ENCODE results near the gene TMEM114. TPM values are rescaled to one million over a fixed set of nuclear protein-coding genes. Genes with fewer than 3 reads are reported as not detected.

Gene TMEM114
- total RNA-seq, 2 experiments from 2014 or later, result not detected

- no peak for DNase-seq
- no peak for ATAC-seq
- ChIA-PET POLR2A (no interaction called here), CTCF (no interaction called here)
- Mint-ChIP-seq H3K27ac (no peak overlapping the region), H3K4me3 (no peak overlapping the region), H3K9me3 (no peaks in the 10 kb centered on the region), H3K4me1 (ENCODE audit: low read depth) (no peaks in the 10 kb centered on the region), H3K27me3 (peaks cover 26% of the 10 kb centered on the region), H3K36me3 (ENCODE audit: low read depth) (no peaks in the 10 kb centered on the region)
- TF ChIP-seq, protein P1, sequence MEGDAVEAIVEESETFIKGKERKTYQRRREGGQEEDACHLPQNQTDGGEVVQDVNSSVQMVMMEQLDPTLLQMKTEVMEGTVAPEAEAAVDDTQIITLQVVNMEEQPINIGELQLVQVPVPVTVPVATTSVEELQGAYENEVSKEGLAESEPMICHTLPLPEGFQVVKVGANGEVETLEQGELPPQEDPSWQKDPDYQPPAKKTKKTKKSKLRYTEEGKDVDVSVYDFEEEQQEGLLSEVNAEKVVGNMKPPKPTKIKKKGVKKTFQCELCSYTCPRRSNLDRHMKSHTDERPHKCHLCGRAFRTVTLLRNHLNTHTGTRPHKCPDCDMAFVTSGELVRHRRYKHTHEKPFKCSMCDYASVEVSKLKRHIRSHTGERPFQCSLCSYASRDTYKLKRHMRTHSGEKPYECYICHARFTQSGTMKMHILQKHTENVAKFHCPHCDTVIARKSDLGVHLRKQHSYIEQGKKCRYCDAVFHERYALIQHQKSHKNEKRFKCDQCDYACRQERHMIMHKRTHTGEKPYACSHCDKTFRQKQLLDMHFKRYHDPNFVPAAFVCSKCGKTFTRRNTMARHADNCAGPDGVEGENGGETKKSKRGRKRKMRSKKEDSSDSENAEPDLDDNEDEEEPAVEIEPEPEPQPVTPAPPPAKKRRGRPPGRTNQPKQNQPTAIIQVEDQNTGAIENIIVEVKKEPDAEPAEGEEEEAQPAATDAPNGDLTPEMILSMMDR (IDR thresholded peaks at IDR 0.05), result no peak
- intact Hi-C loops (cut with micrococcal nuclease), result no loop called here
Observed at GRCh38 chr16:8555400-8555799, 34.9 kb downstream of the TMEM114 start.

GRCh38 chr16:8554881-8555280 lies 35.4 kb downstream of the TMEM114 start:
- Mint-ChIP-seq H3K9me3 (no peaks in the 10 kb centered on the region), H3K4me1 (ENCODE audit: low read depth) (no peaks in the 10 kb centered on the region), H3K4me3 (no peak overlapping the region), H3K27ac (no peak overlapping the region), H3K36me3 (ENCODE audit: low read depth) (no peaks in the 10 kb centered on the region), H3K27me3 (peaks cover 26% of the 10 kb centered on the region)
- ChIA-PET CTCF (no interaction called here), POLR2A (no interaction called here)
- ATAC-seq (no peak), DNase-seq (no peak)
- intact Hi-C loops (cut with micrococcal nuclease), result no loop called here
- TF ChIP-seq, protein P1 (IDR thresholded peaks at IDR 0.05), result no peak

DNA sequence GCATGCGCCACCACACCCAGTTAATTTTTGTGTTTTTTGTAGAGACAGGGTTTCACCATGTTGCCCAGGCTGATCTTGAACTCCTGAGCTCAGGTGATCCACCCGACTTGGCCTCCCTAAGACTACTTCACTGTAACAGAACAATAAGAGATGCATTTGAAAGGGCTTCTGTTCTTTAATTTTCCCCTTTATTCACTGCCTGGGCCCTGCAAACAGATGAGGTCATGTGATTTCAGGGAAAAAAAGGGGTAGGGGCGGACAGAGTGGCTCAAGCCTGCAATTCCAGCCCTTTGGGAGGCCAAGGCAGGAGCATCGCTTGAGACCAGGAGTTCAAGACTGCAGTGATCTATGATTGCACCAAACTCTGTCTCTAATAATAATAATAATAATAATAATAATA lies 36.3 kb downstream of the TMEM114 start:
- DNase-seq (no peak), ATAC-seq (no peak)
- TF ChIP-seq, protein P1 (IDR thresholded peaks at IDR 0.05), result no peak
- H3K27me3 Mint-ChIP-seq, result peaks cover 29% of the 10 kb centered on the region
- H3K36me3 Mint-ChIP-seq (ENCODE audit: low read depth), result no peaks in the 10 kb centered on the region
- intact Hi-C loops (cut with micrococcal nuclease), result no loop called here
- H3K9me3 Mint-ChIP-seq, result no peaks in the 10 kb centered on the region
- CTCF ChIA-PET, result no interaction called here
- no peak overlapping the region for H3K27ac Mint-ChIP-seq
- no peaks in the 10 kb centered on the region for H3K4me1 Mint-ChIP-seq (ENCODE audit: low read depth)
- no peak overlapping the region for H3K4me3 Mint-ChIP-seq
- POLR2A ChIA-PET, result no interaction called here

DNA sequence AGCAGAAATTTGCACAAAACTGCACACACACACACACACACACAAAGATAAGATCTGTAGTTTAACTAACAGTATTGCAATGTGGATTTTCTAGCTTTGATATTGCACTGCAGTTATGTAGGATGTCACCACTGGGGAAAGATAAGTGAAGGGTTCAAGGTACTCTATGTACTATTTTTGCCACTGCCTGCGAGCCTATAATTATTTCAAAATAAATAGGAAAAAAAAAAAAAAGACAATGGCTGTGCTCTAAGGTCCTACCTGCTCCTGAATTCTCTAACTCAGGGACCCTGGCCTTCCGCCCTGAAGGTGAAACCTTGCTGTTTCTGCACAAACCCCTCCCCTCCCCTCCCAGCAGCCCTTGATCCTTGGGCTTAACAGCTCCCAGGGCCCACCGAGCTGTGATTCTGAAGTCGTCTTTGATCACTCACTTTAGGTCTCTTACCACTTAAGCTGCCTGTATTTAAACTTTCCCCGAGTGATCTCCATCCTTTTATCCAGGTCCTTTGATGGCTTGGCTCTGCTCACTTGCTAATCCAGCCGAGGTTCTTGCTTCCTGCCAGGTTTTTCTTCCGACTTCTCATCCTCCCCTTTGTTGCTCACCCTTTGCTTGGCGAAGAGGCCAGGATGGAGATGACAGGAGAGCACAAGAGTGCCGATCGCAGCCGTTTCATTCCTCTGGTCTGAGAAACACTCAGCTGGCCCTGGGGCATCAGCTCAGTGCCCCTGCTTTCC lies 37.7 kb downstream of the TMEM114 start:
- Mint-ChIP-seq H3K36me3 (ENCODE audit: low read depth) (no peaks in the 10 kb centered on the region), H3K27ac (no peak overlapping the region), H3K4me3 (no peak overlapping the region), H3K4me1 (ENCODE audit: low read depth) (no peaks in the 10 kb centered on the region), H3K27me3 (peaks cover 31% of the 10 kb centered on the region), H3K9me3 (no peaks in the 10 kb centered on the region)
- CTCF ChIA-PET, result no interaction called here
- no peak for ATAC-seq
- POLR2A ChIA-PET, result no interaction called here
- intact Hi-C loops (cut with micrococcal nuclease), result no loop called here
- TF ChIP-seq, protein P1 (IDR thresholded peaks at IDR 0.05), result no peak
- no peak for DNase-seq

DNA sequence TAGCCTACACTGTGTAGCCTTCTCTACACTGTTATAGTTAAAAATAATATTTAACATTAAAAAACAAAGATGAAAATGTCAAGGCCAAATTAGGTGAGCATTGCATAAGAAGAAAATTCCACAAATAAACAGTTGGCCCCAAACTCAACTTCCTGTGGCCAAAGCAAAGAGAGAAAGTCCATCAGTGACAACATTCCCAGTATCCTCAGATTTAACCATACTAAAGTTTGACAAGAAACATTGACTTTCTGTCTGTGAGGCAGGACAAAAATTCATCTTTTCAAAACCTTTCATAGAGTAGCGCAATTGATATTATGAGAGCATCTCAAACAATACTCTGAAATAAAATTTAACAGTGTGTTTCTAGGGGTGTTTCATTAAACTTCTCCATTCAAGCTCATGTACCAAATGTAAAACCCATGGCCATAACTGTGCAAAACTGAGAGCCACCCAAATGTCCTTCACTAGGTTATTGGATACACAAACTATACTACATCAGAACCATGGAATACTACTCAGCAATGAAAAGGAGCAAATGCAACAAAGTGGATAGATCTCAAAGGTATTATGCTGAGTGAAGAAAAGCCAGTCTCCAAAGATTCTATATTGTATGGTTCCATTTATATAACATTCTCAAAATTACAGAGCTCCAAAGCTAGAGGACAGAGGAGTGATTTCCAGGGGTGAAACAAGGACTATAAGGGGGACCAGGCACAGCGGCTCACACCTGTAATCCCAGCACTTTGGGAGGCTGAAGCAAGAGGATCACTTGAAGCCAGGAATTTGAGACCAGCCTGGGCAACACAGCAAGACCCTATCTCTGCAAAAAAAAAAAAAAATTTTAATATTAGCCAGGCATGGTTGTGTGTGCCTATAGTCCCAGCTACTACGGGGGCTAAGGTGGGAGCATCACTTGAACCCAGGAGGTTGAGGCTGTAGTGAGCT lies 38.7 kb downstream of the TMEM114 start:
- DNase-seq, result no peak
- H3K27me3 Mint-ChIP-seq, result peaks cover 32% of the 10 kb centered on the region

More for the DNA sequence above, 38.7 kb downstream of the TMEM114 start:
- H3K9me3 Mint-ChIP-seq, result no peaks in the 10 kb centered on the region
- ATAC-seq, result no peak
- TF ChIP-seq, protein P1 (IDR thresholded peaks at IDR 0.05), result no peak
- no peaks in the 10 kb centered on the region for H3K4me1 Mint-ChIP-seq (ENCODE audit: low read depth)
- no peak overlapping the region for H3K27ac Mint-ChIP-seq
- no peaks in the 10 kb centered on the region for H3K36me3 Mint-ChIP-seq (ENCODE audit: low read depth)
- intact Hi-C loops (cut with micrococcal nuclease), result no loop called here
- H3K4me3 Mint-ChIP-seq, result no peak overlapping the region
- ChIA-PET POLR2A (no interaction called here), CTCF (no interaction called here)

Measured in activated CD8-positive, alpha-beta T cell treated with anti-CD3 and anti-CD28 coated beads for 36 hours (primary cell).